HepG2 (cell line): ENCODE results near the gene TSPAN5. TPM values are rescaled to one million over a fixed set of nuclear protein-coding genes. Genes with fewer than 3 reads are reported as not detected.

ENCODE experiments used
- ATAC-seq: fragments of 200-7000 bp; cut with Tn5 transposase; 3 replicates; pipeline ENCODE4 v1.9.1; 2020; ENCODE audit warnings: mild to moderate bottlenecking, moderate library complexity
- BruUV-seq: library from RNA; stranded (reverse); fragments of 400-500 nt; replicated peaks from 2 replicates; lab custom pipeline; 2021; lab: Mats Ljungman, UMichigan
- CTCF ChIA-PET: fragments of 300-600 bp; formaldehyde crosslinking; extraction: SDS; loops from one replicate; lab custom pipeline; 2021; ENCODE audit warnings: low total read pairs, inconsistent platforms, low intra/inter-chr PET ratio; lab: Yijun Ruan, JAX
- POLR2A ChIA-PET: fragments of 350-600 bp; sonication (Branson Sonifier 250); formaldehyde crosslinking; loops from one replicate; lab custom pipeline; 2020; ENCODE audit warnings: antibody characterized with exemption, inconsistent platforms; lab: Yijun Ruan, JAX
- DNase-seq: peaks from one replicate; pipeline ENCODE4 v3.0.0-alpha.2; 2015; ENCODE audit warnings: low spot score
- FAIRE-seq: peaks from 3 replicates; lab custom pipeline; 2011; peaks lifted over from hg19 to GRCh38; lab: Jason Lieb, UNC
- H2AFZ ChIP-seq: one replicate; pipeline ENCODE4 v1.6.1; 2011; ENCODE audit warnings: low read length, inconsistent platforms
- H3K27ac ChIP-seq: fragments of 300-600 bp; 3 replicates; pipeline ENCODE4 v1.8.0; 2011; ENCODE audit warnings: mixed run types, mild to moderate bottlenecking, mixed read lengths, low read length, inconsistent platforms; ENCODE audit not compliant: insufficient read depth; ENCODE audit errors: extremely low read length
- H3K27me3 ChIP-seq, 2 experiments: fragments of 200-600 bp in 1 of 2; 2 replicates in 1 of 2; 3 replicates in 1 of 2; pipeline versions ENCODE4 v1.6.0 to v1.8.0; 2011; ENCODE audit warnings: low read length in 2 of 2, mild to moderate bottlenecking in 2 of 2, moderate library complexity in 2 of 2, inconsistent platforms in 1 of 2; ENCODE audit not compliant: insufficient read depth in 2 of 2, control insufficient read depth in 1 of 2
- H3K36me3 ChIP-seq, 2 experiments: fragments of 200-600 bp in 1 of 2; replicated peaks in 1 of 2; 2 replicates in 1 of 2; 3 replicates in 1 of 2; pipeline versions ENCODE4 v1.5.1 to v1.8.0; 2011; ENCODE audit warnings: low read length in 2 of 2, inconsistent platforms in 1 of 2; ENCODE audit not compliant: insufficient read depth in 2 of 2, control insufficient read depth in 1 of 2
- H3K4me1 ChIP-seq: 2 replicates; pipeline ENCODE4 v1.5.1; 2012; ENCODE audit warnings: low read length, inconsistent platforms; ENCODE audit not compliant: insufficient read depth
- H3K4me2 ChIP-seq: 2 replicates; pipeline ENCODE4 v1.6.0; 2011; ENCODE audit warnings: low read depth, low read length, inconsistent platforms
- H3K4me3 ChIP-seq, 3 experiments: fragments of 200-600 bp in 1 of 3; sonication (generic), shearing (Covaris generic) in 1 of 3; replicated peaks in 1 of 3; 2 replicates each; pipeline ENCODE4 v1.5.1; 2011 to 2016; ENCODE audit warnings: low read length in 3 of 3, inconsistent platforms in 2 of 3, low read depth in 2 of 3, mild to moderate bottlenecking in 2 of 3, control low read depth in 1 of 3, mixed read lengths in 1 of 3; ENCODE audit not compliant: insufficient read depth in 1 of 3
- H3K79me2 ChIP-seq: one replicate; pipeline ENCODE4 v1.6.1; 2011; ENCODE audit warnings: low read length, inconsistent platforms; ENCODE audit not compliant: insufficient read depth
- H3K9ac ChIP-seq: 2 replicates; pipeline ENCODE4 v1.6.0; 2011; ENCODE audit warnings: mild to moderate bottlenecking, low read depth, low read length, inconsistent platforms; ENCODE audit not compliant: insufficient read depth
- H3K9me3 ChIP-seq: 2 replicates; pipeline ENCODE4 v1.5.1; 2012; ENCODE audit warnings: mild to moderate bottlenecking, low read length
- H4K20me1 ChIP-seq: 2 replicates; pipeline ENCODE4 v1.6.0; 2011; ENCODE audit warnings: inconsistent platforms, mild to moderate bottlenecking, low read length, moderate library complexity; ENCODE audit not compliant: insufficient read depth
- BCL6 ChIP-seq: IDR thresholded peaks from 2 replicates; pipeline ENCODE4 v1.6.1; 2016; ENCODE audit warnings: missing genetic modification reagents, missing compliant biosample characterization
- CCDC6 ChIP-seq: sonication (generic); formaldehyde crosslinking; IDR thresholded peaks from 2 replicates; pipeline ENCODE4 v1.8.1; 2022; ENCODE audit warnings: mild to moderate bottlenecking, missing genetic modification reagents, moderate library complexity
- FOXA1 ChIP-seq, 2 experiments: fragments of 450-650 bp in 1 of 2; sonication (generic) in 1 of 2; formaldehyde crosslinking in 1 of 2; IDR thresholded peaks; 2 replicates each; pipeline versions ENCODE4 v1.4.0 to v1.6.1; 2016 to 2020; ENCODE audit warnings: missing genetic modification reagents in 1 of 2
- PAX8 ChIP-seq: sonication (generic); formaldehyde crosslinking; IDR thresholded peaks from 2 replicates; pipeline ENCODE4 v1.8.0; 2022; ENCODE audit warnings: mild to moderate bottlenecking, missing genetic modification reagents, borderline replicate concordance
- PCBP2 ChIP-seq: fragments of 200-400 bp; formaldehyde crosslinking; optimal IDR thresholded peaks from 2 replicates; pipeline ENCODE3; 2018; ENCODE audit warnings: low read length, low read depth; ENCODE audit not compliant: poor library complexity, severe bottlenecking
- SOX5 ChIP-seq: IDR thresholded peaks from 2 replicates; pipeline ENCODE4 v1.6.1; 2016; ENCODE audit warnings: borderline replicate concordance
- TCF7L2 ChIP-seq: IDR thresholded peaks from 2 replicates; pipeline ENCODE4 v1.6.1; 2011; ENCODE audit warnings: mild to moderate bottlenecking, low read depth, low read length, moderate library complexity
- ZNF224 ChIP-seq: sonication (generic); formaldehyde crosslinking; IDR thresholded peaks from 2 replicates; pipeline ENCODE4 v1.5.0; 2020; ENCODE audit warnings: mild to moderate bottlenecking, missing genetic modification reagents
- ZNF263 ChIP-seq: sonication (generic); formaldehyde crosslinking; IDR thresholded peaks from 2 replicates; pipeline ENCODE4 v1.4.0; 2020; ENCODE audit warnings: missing genetic modification reagents
- ZNF34 ChIP-seq: sonication (generic); formaldehyde crosslinking; IDR thresholded peaks from 2 replicates; pipeline ENCODE4 v1.4.0; 2020; ENCODE audit warnings: mild to moderate bottlenecking, missing genetic modification reagents, borderline replicate concordance
- ZNF782 ChIP-seq: sonication (generic); formaldehyde crosslinking; IDR thresholded peaks from 2 replicates; pipeline ENCODE4 v1.4.0; 2020; ENCODE audit warnings: missing genetic modification reagents, mild to moderate bottlenecking, borderline replicate concordance
- WGBS: methylation state at CpG from one replicate; pipeline ENCODE4 v1.1.6; 2017; ENCODE audit warnings: low lambda C conversion rate; 5-methylcytosine and 5-hydroxymethylcytosine counted together
- in situ Hi-C: cut with HindIII; loops from 2 replicates; pipeline ENCODE4 v1.10.0; 2017; ENCODE audit warnings: low pct_unique_long_range_greater_than_20kb; ENCODE audit not compliant: extremely low pct_ligation_motif_present
- intact Hi-C: fragments of 100-400 bp; cut with micrococcal nuclease; formaldehyde crosslinking; loops from one replicate; pipeline ENCODE4 v1.10.0; 2022; ENCODE audit not compliant: unreplicated experiment
- polyA plus RNA-seq, 8 experiments: library from polyadenylated mRNA; depleted of rRNA in 3 of 8; stranded (reverse) in 7 of 8; unstranded in 1 of 8; fragments of >200 nt; fragmentation: Illumina TruSeq in 4 of 8; extraction: Trizol in 4 of 8; gene quantifications; 2 replicates each; pipeline versions ENCODE4 v1.2.1 to v1.2.3, GENCODE V29; 2011 to 2016; ENCODE audit warnings: low read depth in 4 of 8, missing spikeins in 1 of 8, mixed read lengths in 1 of 8; ENCODE audit not compliant: insufficient read depth in 1 of 8
- total RNA-seq, 5 experiments: library from RNA; depleted of rRNA; stranded (reverse); fragments of >200 nt; fragmentation: Illumina TruSeq; extraction: Trizol; gene quantifications; 2 replicates each; pipeline ENCODE4 v1.2.3, GENCODE V29; 2016; ENCODE audit warnings: low read depth in 1 of 5
- TF ChIP-seq, protein P1 (sequence below): sonication (generic); formaldehyde crosslinking; IDR thresholded peaks from 2 replicates; pipeline ENCODE4 v1.4.0; 2020; ENCODE audit warnings: mild to moderate bottlenecking, missing genetic modification reagents
- TF ChIP-seq, protein P2 (sequence below): sonication (generic); formaldehyde crosslinking; IDR thresholded peaks from 2 replicates; pipeline ENCODE4 v1.5.0; 2020; ENCODE audit warnings: mild to moderate bottlenecking, missing genetic modification reagents, moderate library complexity

Gene TSPAN5
- total and polyA plus RNA-seq, 2 of the 13 experiments (the other 11 are each of a cell fraction or from before 2014, with no cell fraction given): 0.20 to 0.53 TPM

- WGBS: 0% methylated on average over 3 of the region's 3 CpGs
- no peaks in the 10 kb centered on the region for H3K36me3 ChIP-seq
- CTCF ChIA-PET: no interaction called here
- intact Hi-C loops: no loop called here
- no peak for ATAC-seq
- 0 out of 2 replicates have a peak, but pooled peaks cover 7% of the 10 kb centered on the region for H3K4me1 ChIP-seq
- TF ChIP-seq SOX5 (CRISPR knock-in tag): peak; percentile 42; the same call in 1 of the 2 replicates
- TF ChIP-seq BCL6: 0 out of 2 replicates have a peak, but pooled peaks have one; percentile 37
- TF ChIP-seq, protein P1, sequence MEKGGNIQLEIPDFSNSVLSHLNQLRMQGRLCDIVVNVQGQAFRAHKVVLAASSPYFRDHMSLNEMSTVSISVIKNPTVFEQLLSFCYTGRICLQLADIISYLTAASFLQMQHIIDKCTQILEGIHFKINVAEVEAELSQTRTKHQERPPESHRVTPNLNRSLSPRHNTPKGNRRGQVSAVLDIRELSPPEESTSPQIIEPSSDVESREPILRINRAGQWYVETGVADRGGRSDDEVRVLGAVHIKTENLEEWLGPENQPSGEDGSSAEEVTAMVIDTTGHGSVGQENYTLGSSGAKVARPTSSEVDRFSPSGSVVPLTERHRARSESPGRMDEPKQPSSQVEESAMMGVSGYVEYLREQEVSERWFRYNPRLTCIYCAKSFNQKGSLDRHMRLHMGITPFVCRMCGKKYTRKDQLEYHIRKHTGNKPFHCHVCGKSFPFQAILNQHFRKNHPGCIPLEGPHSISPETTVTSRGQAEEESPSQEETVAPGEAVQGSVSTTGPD (CRISPR knock-in tag): no peak
- H3K79me2 ChIP-seq: no peaks in the 10 kb centered on the region
- no peak overlapping the region for H3K9ac ChIP-seq
- H3K27me3 ChIP-seq: no peaks in the 10 kb centered on the region; a peak in 1 of 5 replicates
- H2AFZ ChIP-seq: no peak overlapping the region
- POLR2A ChIA-PET: no interaction called here
- no peak overlapping the region for H3K27ac ChIP-seq
- H3K4me3 ChIP-seq: no peak overlapping the region
- no peaks in the 10 kb centered on the region for H3K9me3 ChIP-seq
- BruUV-seq: no TSS peak
- no peak for DNase-seq
- FAIRE-seq: no peak
- in situ Hi-C loops: no loop called here
- no peaks in the 10 kb centered on the region for H4K20me1 ChIP-seq
- H3K4me2 ChIP-seq: no peak overlapping the region
These were observed 35.1 kb downstream of the TSPAN5 start for GRCh38 chr4:98623126-98623802.

- ChIA-PET POLR2A (no interaction called here), CTCF (no interaction called here)
- no TSS peak for BruUV-seq
- Histone ChIP-seq H3K4me2 (no peak overlapping the region), H3K36me3 (no peaks in the 10 kb centered on the region), H3K4me3 (no peak overlapping the region), H3K9me3 (no peaks in the 10 kb centered on the region), H3K4me1 (0 out of 2 replicates have a peak, but pooled peaks cover 7% of the 10 kb centered on the region), H3K27me3 (no peaks in the 10 kb centered on the region; a peak in 1 of 5 replicates), H3K27ac (no peak overlapping the region), H3K9ac (no peak overlapping the region), H4K20me1 (no peaks in the 10 kb centered on the region), H3K79me2 (no peaks in the 10 kb centered on the region), H2AFZ (no peak overlapping the region)
- 30% methylated on average over 8 of the region's 9 CpGs for WGBS
- FAIRE-seq: no peak
- ATAC-seq: no peak; the same call in 1 of the 3 replicates
- in situ Hi-C loops (no loop called here), intact Hi-C loops (no loop called here)
- no peak for DNase-seq
- TF ChIP-seq, protein P2, sequence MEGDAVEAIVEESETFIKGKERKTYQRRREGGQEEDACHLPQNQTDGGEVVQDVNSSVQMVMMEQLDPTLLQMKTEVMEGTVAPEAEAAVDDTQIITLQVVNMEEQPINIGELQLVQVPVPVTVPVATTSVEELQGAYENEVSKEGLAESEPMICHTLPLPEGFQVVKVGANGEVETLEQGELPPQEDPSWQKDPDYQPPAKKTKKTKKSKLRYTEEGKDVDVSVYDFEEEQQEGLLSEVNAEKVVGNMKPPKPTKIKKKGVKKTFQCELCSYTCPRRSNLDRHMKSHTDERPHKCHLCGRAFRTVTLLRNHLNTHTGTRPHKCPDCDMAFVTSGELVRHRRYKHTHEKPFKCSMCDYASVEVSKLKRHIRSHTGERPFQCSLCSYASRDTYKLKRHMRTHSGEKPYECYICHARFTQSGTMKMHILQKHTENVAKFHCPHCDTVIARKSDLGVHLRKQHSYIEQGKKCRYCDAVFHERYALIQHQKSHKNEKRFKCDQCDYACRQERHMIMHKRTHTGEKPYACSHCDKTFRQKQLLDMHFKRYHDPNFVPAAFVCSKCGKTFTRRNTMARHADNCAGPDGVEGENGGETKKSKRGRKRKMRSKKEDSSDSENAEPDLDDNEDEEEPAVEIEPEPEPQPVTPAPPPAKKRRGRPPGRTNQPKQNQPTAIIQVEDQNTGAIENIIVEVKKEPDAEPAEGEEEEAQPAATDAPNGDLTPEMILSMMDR (CRISPR knock-in tag): no peak
- no peak for TF ChIP-seq ZNF782 (CRISPR knock-in tag)
- no peak for TF ChIP-seq PCBP2
- no peak for TF ChIP-seq FOXA1 (IDR thresholded peaks at IDR 0.05)
- no peak for TF ChIP-seq FOXA1 (CRISPR knock-in tag; IDR thresholded peaks at IDR 0.05)
- TF ChIP-seq ZNF263 (CRISPR knock-in tag): no peak
- TF ChIP-seq ZNF34 (CRISPR knock-in tag): no peak
- TF ChIP-seq PAX8 (CRISPR knock-in tag): no peak
- no peak for TF ChIP-seq ZNF224 (CRISPR knock-in tag)
- no peak for TF ChIP-seq TCF7L2
- TF ChIP-seq CCDC6: no peak
These were observed 38.2 kb downstream of the TSPAN5 start for GRCh38 chr4:98620087-98620784.
